Astrocyte of the spinal cord (primary cell): ENCODE measurements around the gene MSMP.

Experiments used
- DNase-seq: peaks from one replicate; pipeline ENCODE4 v3.0.0; 2011; ENCODE audit warnings: low read depth, low spot score
- H3K4me3 ChIP-seq: 2 replicates; pipeline ENCODE4 v1.5.1; 2011; ENCODE audit warnings: low read depth, mild to moderate bottlenecking, low read length, moderate library complexity
- CTCF ChIP-seq: IDR thresholded peaks from 2 replicates; pipeline ENCODE4 v1.5.1; 2012; ENCODE audit warnings: low read depth, mild to moderate bottlenecking, low read length, inconsistent platforms
- in situ Hi-C: cut with HindIII; loops from 2 replicates; pipeline ENCODE4 v1.10.0; 2017; ENCODE audit warnings: low sequenced_read_pairs

The MSMP gene

GRCh38 chr9:35748242-35748857, 5.7 kb downstream of the MSMP start:
- peak overlapping the region; percentile 90 for H3K4me3 ChIP-seq
- no peak for TF ChIP-seq CTCF
- in situ Hi-C loops, result no loop called here
- no peak for DNase-seq

- in situ Hi-C loops, result no loop called here
- peak overlapping the region; percentile 90 for H3K4me3 ChIP-seq
These were observed 7.5 kb downstream of the MSMP start for GRCh38 chr9:35746583-35746982.

DNA sequence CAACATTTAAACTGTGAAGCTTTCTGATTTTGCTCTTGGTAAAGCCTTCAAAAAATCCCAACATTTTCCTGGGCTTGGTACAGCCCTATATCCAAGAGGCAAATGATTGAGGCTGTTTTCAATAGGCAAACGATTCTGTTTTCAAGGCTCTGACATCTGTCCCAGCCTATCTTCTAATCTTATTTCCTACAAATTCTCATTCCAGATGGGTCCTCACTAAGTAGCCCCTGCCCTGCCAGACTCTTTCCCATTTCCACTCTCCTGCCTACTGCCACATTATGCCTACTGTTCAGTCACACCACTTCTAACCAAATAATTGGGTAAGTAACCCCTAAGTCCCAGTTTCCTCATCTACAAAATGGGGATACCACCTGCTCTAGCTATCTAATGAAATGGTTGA, 8.5 kb downstream of the MSMP start:
- no peak for DNase-seq
- in situ Hi-C loops, result no loop called here
- TF ChIP-seq CTCF, result no peak
- H3K4me3 ChIP-seq, result no peak overlapping the region

More at GRCh38 chr9:35746583-35746982, 7.5 kb downstream of the MSMP start:
- TF ChIP-seq CTCF, result no peak
- DNase-seq, result no peak

DNA sequence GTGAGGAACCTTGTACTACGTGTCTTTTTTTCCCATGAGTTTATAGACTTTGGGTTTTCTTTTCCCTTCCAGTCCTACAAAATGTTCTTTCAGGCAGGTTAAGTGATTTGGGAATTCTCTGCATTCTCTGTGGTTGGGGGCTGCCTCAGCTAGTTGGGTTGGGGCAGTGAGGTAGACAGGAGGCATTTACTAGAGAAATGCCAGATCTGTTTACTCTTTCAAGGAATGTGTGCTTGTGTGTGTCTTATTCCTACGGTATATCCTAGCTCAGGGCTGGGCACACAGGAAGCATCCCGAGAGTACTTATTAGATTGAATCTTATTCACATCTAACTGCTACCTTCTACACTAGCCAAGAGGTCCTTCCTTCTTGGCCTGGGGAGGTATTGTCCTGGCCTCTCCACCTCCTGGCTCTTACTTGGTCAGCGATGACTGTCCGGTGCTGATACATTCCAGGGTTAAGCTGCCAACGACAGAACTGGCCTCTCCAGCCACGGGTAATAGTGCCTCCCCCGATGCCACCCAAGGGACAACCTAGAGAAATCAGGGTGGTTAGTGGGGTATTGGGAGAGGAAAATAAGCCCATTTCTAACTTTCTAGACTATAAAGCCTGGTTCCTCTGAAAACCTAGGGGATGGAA, 10.1 kb downstream of the MSMP start:
- in situ Hi-C loops, result no loop called here
- no peak overlapping the region for H3K4me3 ChIP-seq
- no peak for DNase-seq
- no peak for TF ChIP-seq CTCF

- no peak overlapping the region for H3K4me3 ChIP-seq
These were observed 10.6 kb downstream of the MSMP start for GRCh38 chr9:35743452-35743851.

GRCh38 chr9:35741740-35742139, 12.3 kb downstream of the MSMP start:
- H3K4me3 ChIP-seq, result no peak overlapping the region
- in situ Hi-C loops, result no loop called here
- DNase-seq, result no peak
- no peak for TF ChIP-seq CTCF

More at GRCh38 chr9:35743452-35743851, 10.6 kb downstream of the MSMP start:
- DNase-seq, result no peak
- no peak for TF ChIP-seq CTCF
- in situ Hi-C loops, result no loop called here
